DOHH2 (cell line): ENCODE measurements around the gene DNMT1.

Experiments
- H3F3A ChIP-seq: fragments of 200-600 bp; sonication (generic), shearing (Covaris generic); 2 replicates; pipeline ENCODE4 v1.6.0; 2016; ENCODE audit warnings: antibody characterized with exemption, mild to moderate bottlenecking; ENCODE audit not compliant: control insufficient read depth, insufficient read depth
- H3K27ac ChIP-seq: fragments of 200-600 bp; sonication (generic); 2 replicates; pipeline ENCODE4 v1.5.1; 2014; ENCODE audit warnings: low read depth, mild to moderate bottlenecking, low read length, moderate library complexity
- H3K27me3 ChIP-seq: fragments of 200-600 bp; sonication (generic); 2 replicates; pipeline ENCODE4 v1.6.1; 2014; ENCODE audit warnings: mild to moderate bottlenecking, low read length, mixed read lengths; ENCODE audit not compliant: control insufficient read depth
- H3K36me3 ChIP-seq: fragments of 200-600 bp; sonication (generic); 2 replicates; pipeline ENCODE4 v1.6.1; 2014; ENCODE audit warnings: mild to moderate bottlenecking, low read length, moderate library complexity, mixed read lengths; ENCODE audit not compliant: control insufficient read depth
- H3K4me1 ChIP-seq: fragments of 200-600 bp; sonication (generic); 2 replicates; pipeline ENCODE4 v1.6.1; 2014; ENCODE audit warnings: mild to moderate bottlenecking, low read length, mixed read lengths; ENCODE audit not compliant: control insufficient read depth
- H3K4me2 ChIP-seq: fragments of 200-600 bp; sonication (generic); 2 replicates; pipeline ENCODE4 v1.6.0; 2014; ENCODE audit warnings: mild to moderate bottlenecking, low read length, moderate library complexity
- H3K4me3 ChIP-seq: fragments of 200-600 bp; sonication (generic); 2 replicates; pipeline ENCODE4 v1.5.1; 2014; ENCODE audit warnings: mild to moderate bottlenecking, low read length, mixed read lengths
- H3K79me2 ChIP-seq: fragments of 200-600 bp; sonication (generic); 2 replicates; pipeline ENCODE4 v1.6.1; 2014; ENCODE audit warnings: mild to moderate bottlenecking, low read length, mixed read lengths; ENCODE audit not compliant: control insufficient read depth
- H3K9me2 ChIP-seq: fragments of 200-600 bp; sonication (generic); replicated peaks from 2 replicates; pipeline ENCODE4 v1.6.1; 2014; ENCODE audit warnings: mild to moderate bottlenecking, low read length, mixed read lengths; ENCODE audit not compliant: control insufficient read depth
- H3K9me3 ChIP-seq: fragments of 200-600 bp; sonication (generic); 2 replicates; pipeline ENCODE4 v1.6.1; 2014; ENCODE audit warnings: antibody characterized with exemption, low read length, mixed read lengths; ENCODE audit not compliant: control insufficient read depth, insufficient read depth
- H4K20me1 ChIP-seq: fragments of 200-600 bp; sonication (generic); 2 replicates; pipeline ENCODE4 v1.6.0; 2014; ENCODE audit warnings: low read depth, mild to moderate bottlenecking, antibody characterized with exemption, low read length, moderate library complexity; ENCODE audit not compliant: control insufficient read depth, insufficient read depth
- CTCF ChIP-seq: fragments of 200-600 bp; sonication (generic); IDR thresholded peaks from one replicate; pipeline ENCODE4 v1.5.1; 2014; ENCODE audit warnings: antibody characterized with exemption, mild to moderate bottlenecking, low read depth, low read length; ENCODE audit not compliant: poor library complexity, severe bottlenecking
- EZH2phosphoT487 ChIP-seq: fragments of 200-600 bp; sonication (generic); IDR thresholded peaks from 2 replicates; pipeline ENCODE4 v1.6.1; 2017; ENCODE audit warnings: borderline replicate concordance, mild to moderate bottlenecking, antibody characterized with exemption, low read length, moderate library complexity, mixed read lengths

The DNMT1 gene

GRCh38 chr19:10093295-10094186, 101.2 kb downstream of the DNMT1 start:
- H3K36me3 ChIP-seq: peaks cover 15% of the 10 kb centered on the region
- H3K4me1 ChIP-seq: peaks cover 43% of the 10 kb centered on the region
- H3K79me2 ChIP-seq: peaks cover 4% of the 10 kb centered on the region
- H3K4me2 ChIP-seq: no peak overlapping the region
- H3F3A ChIP-seq: peaks cover 9% of the 10 kb centered on the region
- H4K20me1 ChIP-seq: no peaks in the 10 kb centered on the region
- no peak overlapping the region for H3K27ac ChIP-seq
- H3K9me3 ChIP-seq: no peaks in the 10 kb centered on the region
- no peak overlapping the region for H3K4me3 ChIP-seq
- no peaks in the 10 kb centered on the region for H3K9me2 ChIP-seq
- no peaks in the 10 kb centered on the region for H3K27me3 ChIP-seq
- TF ChIP-seq EZH2phosphoT487 (no peak), CTCF (no peak)

GRCh38 chr19:10092648-10093294, 102.0 kb downstream of the DNMT1 start:
- no peak for TF ChIP-seq CTCF
- no peak for TF ChIP-seq EZH2phosphoT487
- peaks cover 40% of the 10 kb centered on the region for H3K4me1 ChIP-seq
- no peaks in the 10 kb centered on the region for H3K9me3 ChIP-seq
- peaks cover 4% of the 10 kb centered on the region for H3K79me2 ChIP-seq
- H3K9me2 ChIP-seq: no peaks in the 10 kb centered on the region
- H3K27ac ChIP-seq: peak overlapping the region; percentile 62
- H3F3A ChIP-seq: peaks cover 5% of the 10 kb centered on the region
- H3K4me3 ChIP-seq: peak overlapping the region; percentile 50
- H3K36me3 ChIP-seq: peaks cover 15% of the 10 kb centered on the region
- H3K27me3 ChIP-seq: no peaks in the 10 kb centered on the region
- no peaks in the 10 kb centered on the region for H4K20me1 ChIP-seq
- H3K4me2 ChIP-seq: peak overlapping the region; percentile 60

GRCh38 chr19:10091895-10092641, 102.7 kb downstream of the DNMT1 start:
- H3K4me3 ChIP-seq: peak overlapping the region; percentile 50
- H3K4me1 ChIP-seq: peaks cover 38% of the 10 kb centered on the region
- TF ChIP-seq EZH2phosphoT487: no peak
- TF ChIP-seq CTCF: no peak
- no peaks in the 10 kb centered on the region for H4K20me1 ChIP-seq
- H3K9me2 ChIP-seq: no peaks in the 10 kb centered on the region
- H3F3A ChIP-seq: peaks cover 5% of the 10 kb centered on the region
- H3K4me2 ChIP-seq: peak overlapping the region; percentile 60
- H3K79me2 ChIP-seq: peaks cover 4% of the 10 kb centered on the region
- no peaks in the 10 kb centered on the region for H3K9me3 ChIP-seq
- H3K27me3 ChIP-seq: no peaks in the 10 kb centered on the region
- H3K27ac ChIP-seq: peak overlapping the region; percentile 62
- peaks cover 15% of the 10 kb centered on the region for H3K36me3 ChIP-seq
